ENCODE data around the gene DLG1. TPM values are rescaled to one million over a fixed set of nuclear protein-coding genes. Genes with fewer than 3 reads are reported as not detected.

The DLG1 gene
- total RNA-seq, 4 donors from 2014 or later, result 49.6 to 78.9 (median 76.2) TPM

GRCh38 chr3:197286678-197287077 is 11.7 kb downstream of the DLG1 start:
- TF ChIP-seq, protein P1, sequence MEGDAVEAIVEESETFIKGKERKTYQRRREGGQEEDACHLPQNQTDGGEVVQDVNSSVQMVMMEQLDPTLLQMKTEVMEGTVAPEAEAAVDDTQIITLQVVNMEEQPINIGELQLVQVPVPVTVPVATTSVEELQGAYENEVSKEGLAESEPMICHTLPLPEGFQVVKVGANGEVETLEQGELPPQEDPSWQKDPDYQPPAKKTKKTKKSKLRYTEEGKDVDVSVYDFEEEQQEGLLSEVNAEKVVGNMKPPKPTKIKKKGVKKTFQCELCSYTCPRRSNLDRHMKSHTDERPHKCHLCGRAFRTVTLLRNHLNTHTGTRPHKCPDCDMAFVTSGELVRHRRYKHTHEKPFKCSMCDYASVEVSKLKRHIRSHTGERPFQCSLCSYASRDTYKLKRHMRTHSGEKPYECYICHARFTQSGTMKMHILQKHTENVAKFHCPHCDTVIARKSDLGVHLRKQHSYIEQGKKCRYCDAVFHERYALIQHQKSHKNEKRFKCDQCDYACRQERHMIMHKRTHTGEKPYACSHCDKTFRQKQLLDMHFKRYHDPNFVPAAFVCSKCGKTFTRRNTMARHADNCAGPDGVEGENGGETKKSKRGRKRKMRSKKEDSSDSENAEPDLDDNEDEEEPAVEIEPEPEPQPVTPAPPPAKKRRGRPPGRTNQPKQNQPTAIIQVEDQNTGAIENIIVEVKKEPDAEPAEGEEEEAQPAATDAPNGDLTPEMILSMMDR (IDR thresholded peaks at IDR 0.05; ENCODE audit: low read depth), result no peak

GRCh38 chr3:197285557-197285956 is 12.9 kb downstream of the DLG1 start:
- TF ChIP-seq, protein P1 (IDR thresholded peaks at IDR 0.05; ENCODE audit: low read depth), result no peak

- TF ChIP-seq, protein P1 (IDR thresholded peaks at IDR 0.05; ENCODE audit: low read depth), result no peak
Measured at GRCh38 chr3:197283045-197283444, 15.4 kb downstream of the DLG1 start.

- TF ChIP-seq, protein P1 (IDR thresholded peaks at IDR 0.05; ENCODE audit: low read depth), result no peak
Measured at GRCh38 chr3:197281849-197282248, 16.6 kb downstream of the DLG1 start.

GRCh38 chr3:197280156-197280555 is 18.3 kb downstream of the DLG1 start:
- TF ChIP-seq, protein P1 (IDR thresholded peaks at IDR 0.05; ENCODE audit: low read depth), result no peak

GRCh38 chr3:197278933-197279332 is 19.5 kb downstream of the DLG1 start:
- TF ChIP-seq, protein P1 (IDR thresholded peaks at IDR 0.05; ENCODE audit: low read depth), result no peak

DNA sequence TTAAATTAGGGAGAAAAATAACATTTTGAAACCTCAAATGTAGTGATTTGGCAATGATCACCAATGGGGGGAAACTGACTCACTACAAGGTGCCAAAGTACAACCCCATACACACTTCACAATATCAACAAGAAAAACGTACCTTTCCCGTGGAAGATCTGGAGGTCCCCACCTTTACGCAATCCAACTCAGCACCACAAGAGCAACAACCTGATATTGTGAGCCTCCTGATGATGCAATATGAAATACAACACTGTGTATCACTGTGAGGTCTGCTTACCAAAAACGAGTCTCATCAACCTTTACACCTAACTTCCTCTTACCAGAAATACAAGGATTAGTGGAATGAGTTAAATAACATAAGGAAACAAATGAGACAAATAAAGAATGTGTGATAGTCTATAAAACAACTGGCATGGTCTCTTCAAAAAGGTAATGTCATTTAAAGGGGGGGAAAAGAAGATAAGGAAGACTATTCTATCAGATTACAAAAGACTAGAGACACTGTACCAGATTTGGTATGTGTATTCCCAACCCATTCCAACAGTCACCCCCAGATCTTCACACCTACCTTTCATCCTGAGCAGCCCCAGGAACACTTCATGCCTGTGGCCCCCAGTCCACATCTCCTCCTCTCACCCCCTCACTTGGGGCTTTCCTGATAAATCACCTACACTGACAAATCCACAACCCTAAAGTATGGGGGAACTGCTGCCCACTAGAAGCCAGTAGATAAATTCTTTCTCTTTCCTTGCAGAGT is 27.7 kb downstream of the DLG1 start:
- TF ChIP-seq, protein P1 (IDR thresholded peaks at IDR 0.05; ENCODE audit: low read depth), result no peak

Data from subcutaneous adipose tissue (tissue), 4 donors.